Activated CD4-positive, CD25-positive, alpha-beta regulatory T cell treated with anti-CD3 and anti-CD28 coated beads, Interleukin-2, amount 50 U/mL, for 24 hours (primary cell): ENCODE results near the gene GARIN5A.
"Not testable (repeated sequence)": the region's sequence is repeated elsewhere in the genome, so short reads cannot be mapped to it uniquely, and the experiment has no call there.

Experiments
- ATAC-seq, 2 donors: fragments of 150-1000 bp; cut with Tn5 transposase; one replicate each; pipeline ENCODE4 v1.10.0; 2021; ENCODE audit warnings: mild to moderate bottlenecking in 1 of 2, moderate library complexity in 1 of 2

The GARIN5A gene

DNA sequence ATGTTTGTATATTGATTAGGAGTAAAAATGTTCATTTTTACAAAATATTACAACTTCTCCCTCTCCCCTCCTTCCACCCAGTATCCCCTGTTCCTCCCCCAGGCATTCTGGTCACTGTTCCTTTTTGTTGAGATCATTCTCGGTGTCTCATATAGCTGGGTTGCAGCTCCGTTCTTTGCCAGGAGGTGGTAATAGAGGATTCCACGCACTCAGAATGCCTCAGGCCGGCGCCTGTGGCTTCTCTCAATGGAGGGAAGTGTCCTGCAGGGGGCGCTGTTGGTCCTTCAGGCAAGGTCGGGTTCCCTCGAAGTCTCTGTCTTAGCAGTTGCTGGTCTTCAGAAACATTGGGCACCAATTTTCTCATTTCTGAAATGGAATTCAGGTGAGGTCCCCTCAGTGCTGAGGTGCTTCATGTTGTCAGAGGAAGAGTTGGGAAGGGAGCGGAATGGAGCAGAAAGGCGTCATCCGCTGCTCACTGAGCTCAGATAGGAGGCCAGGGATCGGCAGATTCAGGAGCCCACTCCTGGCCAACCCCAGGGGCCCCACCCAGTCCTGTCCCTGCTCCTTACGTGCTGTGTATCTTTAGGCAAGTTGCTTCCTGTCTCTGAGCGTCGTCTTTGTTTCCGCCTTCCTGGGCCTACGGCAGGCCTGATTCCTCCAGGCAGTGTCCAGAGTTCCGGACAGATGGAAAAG, 10.3 kb upstream of the GARIN5A start:
- peak in 1 of 2 donors; percentile 36 for ATAC-seq

DNA sequence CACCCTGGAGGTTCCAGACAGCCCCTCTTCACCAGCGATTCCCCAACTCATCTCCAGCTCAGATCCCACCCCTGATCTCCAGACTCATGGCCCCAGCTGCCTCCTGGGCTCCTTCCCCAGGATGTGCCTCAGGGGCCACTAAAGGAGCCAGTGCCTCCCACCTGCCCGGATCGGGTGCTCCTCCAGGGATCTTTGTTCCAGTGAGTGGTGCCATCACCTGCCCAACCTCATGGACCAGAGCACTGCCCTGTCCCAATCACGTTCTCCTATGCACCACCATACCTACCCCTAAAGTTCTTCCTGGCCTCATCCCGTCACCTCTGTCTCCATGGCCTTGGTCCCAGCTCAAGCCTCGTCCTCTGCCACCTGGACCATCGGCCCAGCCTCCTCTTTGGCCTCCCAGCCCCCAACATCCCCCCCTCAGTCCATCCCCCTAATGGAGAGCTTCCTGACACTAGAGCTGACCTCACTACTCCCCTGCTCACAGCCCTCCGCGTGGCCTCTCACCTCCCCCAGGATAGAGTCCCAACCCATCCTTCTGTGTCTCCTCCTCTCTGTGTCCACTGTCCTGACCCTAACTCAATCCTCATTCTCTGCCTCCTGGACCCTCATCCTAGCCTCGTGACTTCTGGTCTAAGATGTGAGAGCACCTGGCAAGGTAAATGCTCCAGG, 8.8 kb upstream of the GARIN5A start:
- ATAC-seq = no peak

DNA sequence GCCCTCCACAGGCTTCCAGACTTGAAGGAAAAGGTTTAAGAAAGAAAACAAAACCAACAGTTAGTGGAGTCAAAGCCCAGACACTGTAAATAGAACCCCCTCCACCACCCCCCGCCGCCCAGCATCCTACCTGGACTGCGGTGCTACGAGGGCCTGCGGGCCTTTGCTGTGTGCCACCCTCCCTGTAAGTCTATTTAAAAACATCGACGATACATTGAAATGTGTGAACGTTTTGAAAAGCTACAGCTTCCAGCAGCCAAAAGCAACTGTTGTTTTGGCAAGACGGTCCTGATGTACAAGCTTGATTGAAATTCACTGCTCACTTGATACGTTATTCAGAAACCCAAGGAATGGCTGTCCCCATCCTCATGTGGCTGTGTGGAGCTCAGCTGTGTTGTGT, 6.3 kb upstream of the GARIN5A start:
- ATAC-seq = no peak

DNA sequence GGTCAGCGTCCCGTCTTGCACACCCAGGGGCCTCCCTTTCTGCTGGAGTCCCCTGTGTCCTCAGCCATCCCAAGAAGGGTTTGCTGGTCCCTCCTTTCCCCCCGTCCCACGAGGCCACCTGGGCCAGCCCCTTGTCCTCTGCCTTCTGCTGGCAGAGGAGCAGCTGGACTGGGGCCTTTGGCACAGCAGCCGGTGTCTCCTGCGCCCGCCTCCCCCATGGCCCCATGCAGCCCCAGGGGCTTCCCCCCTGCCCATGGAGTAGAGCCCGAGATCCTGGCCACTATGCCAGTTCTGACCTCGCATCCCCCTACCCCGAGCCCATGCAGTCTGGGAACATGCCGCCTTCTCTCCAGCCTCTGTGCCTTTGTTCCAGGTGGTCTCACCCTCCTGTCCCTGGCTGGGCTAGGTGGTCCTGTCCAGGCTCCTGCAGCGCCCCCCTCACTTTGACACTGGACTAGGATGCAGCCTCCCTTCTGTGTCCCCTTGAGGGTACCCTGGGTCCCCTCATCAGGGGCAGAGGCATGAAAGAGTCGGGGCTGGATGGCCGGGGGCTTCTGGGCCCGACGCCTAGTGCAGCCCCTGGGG, 5.7 kb upstream of the GARIN5A start:
- ATAC-seq = no peak

DNA sequence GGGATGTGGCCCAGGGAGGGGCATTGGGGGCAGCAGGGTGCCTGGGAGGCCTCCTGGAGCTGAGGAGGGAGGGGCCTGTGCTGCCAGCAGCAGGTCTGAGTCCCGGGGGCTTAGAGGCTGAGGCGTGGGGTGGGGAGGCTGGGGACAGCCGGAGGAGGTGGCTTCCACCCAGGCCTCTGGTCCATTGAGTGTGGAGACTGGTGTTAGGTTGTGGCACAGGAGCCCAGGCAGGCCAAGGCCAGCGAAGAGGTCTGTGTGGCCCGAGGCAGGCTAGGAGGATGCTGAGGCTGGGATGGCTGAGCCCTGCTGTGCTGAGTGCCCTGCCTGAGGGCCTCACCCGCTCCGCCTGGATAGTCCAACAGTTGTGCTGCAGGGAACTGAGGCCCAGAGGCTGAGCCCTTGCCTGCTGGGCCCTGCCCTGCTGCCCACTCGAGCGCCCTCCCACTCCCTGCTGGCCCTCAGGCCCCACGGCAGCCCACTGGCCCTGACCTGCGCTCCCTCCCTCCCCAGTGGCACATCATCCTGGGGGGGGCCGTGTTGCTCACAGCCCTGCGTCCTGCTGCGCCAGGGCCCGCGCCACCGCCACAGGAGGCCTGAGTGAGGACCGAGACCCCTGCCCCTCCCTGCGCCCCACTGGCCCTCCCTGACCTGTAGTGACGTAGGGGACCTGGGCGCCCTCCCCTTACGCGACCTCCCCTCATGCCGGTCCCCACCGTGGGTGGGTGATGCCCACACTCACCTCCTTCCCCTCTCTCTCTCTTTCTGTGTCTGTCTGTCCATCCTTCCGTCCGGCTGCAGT, 4.9 kb upstream of the GARIN5A start:
- ATAC-seq = no peak

DNA sequence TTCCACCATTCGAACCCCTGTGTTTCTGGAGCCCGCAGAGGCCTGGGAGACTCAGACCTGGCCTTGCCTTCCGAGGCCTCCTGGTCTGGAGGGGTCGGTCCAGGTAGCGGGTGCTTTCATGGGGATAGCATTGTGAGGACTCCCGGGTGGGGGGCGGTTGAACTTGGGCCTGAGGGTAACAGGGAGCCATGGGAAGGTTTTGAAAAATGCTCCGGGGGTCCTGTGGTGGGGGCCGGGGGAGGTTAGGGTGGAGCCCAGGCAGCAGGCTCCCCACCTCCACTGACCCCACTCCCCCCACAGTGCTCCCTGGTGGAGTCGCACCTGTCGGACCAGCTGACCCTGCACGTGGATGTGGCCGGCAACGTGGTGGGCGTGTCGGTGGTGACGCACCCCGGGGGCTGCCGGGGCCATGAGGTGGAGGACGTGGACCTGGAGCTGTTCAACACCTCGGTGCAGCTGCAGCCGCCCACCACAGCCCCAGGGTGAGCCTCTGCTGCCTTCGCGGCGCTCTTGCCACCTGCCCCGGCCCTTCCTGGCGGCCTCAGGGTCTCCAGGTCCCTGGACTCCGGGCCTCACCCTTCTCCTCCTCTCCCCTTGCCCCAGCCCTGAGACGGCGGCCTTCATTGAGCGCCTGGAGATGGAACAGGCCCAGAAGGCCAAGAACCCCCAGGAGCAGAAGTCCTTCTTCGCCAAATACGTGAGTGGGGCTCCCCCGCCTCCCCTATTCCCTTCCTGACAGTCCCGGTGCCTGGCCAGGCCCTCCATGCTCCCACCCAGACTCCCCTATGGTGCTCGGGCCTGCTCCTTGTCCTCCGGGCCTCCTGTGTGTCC, 3.8 kb upstream of the GARIN5A start:
- ATAC-seq = no peak

DNA sequence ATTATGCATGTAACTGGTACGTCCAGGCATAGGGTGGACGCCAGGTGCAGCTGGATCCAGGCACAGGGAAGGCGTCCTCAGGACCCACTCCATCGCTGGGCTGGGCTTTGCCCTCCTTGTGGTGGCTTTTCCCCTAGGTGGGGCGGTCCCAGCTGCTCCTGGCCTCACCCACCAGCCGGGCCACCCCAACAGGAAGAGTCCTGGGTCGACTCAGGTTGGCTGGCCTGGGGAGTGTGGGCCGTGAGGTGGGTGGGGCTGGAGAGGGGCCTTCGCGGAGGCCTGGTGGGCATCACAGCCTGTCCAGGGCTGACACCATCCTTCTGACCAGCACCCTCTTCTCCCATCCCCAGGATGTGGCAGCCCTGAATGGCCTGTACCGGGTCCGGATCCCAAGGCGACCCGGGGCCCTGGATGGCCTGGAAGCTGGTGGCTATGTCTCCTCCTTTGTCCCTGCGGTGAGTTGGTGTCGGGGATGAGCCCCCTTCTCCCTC, 3.2 kb upstream of the GARIN5A start:
- ATAC-seq = no peak

DNA sequence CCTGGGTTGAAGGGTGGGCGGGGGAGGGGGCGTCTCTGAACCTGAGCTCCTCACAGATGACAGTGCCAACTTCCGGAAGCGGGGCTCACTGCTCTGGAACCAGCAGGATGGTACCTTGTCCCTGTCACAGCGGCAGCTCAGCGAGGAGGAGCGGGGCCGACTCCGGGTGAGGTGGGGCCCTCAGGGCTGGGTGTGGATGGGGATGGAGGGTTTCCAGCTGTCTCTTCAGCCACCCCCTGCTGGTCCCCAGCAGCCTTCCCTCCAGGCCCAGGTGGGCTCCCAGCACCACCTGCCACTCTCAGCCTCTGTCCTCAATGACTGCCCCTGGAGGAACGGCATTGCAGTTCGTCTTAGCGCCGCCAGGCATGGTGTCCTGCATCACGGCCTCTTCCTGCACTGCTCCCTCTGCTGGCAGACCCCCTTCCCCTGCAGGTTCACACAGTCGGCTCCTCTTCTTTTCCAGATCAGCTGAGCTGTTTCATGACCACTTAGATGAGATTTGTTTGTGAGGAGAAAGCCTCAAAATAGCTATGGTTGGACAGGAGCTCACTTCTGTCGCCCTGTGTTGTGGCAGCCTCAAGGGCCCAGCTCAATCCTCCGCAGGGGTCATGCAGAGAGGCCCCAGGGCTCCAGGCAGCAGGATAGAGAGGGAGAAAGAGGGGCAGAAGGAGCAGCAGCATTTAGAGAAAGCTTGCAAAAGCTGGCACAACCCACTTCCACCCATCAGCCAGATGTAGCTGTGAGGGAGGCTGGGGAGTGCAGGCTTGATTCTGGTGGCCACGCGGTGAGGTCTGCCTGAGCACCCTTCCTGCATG, 2.5 kb upstream of the GARIN5A start:
- ATAC-seq = no peak

DNA sequence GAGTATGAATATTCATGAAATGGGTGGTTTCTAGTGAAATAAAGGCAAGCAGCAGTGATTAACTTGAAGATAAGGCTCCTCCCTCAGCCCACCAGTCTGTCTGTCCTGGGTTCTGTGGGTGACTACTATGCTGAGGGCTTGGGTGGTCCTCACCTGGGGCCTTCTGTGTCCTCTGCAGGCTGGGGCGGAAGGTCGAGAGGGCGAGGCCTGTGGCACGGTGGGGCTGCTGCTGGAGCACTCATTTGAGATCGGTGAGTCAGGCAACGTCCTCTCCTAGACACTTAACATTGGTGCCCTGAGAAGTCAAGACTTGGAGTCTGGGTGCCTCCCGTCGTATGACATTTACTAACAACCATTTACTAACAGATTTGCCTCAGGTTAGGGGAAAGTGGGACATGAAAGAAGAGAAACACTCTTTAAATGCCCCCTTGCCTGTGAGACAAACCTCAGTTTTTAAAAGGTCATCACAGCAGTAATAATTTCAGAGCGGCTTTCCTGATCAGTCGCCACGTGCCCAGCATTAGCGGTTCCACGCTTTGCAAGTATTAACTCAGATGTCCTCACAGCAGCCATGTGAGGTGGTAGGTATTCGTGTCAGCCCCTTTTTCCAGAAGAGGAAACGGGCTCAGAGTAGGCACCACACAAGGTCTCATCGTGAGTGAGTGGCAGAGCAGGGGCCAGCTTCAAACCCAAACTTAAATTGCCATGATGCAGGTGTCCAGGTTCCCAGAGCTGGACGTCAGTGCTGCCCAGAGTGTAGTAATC, 1.3 kb upstream of the GARIN5A start:
- ATAC-seq = no peak

DNA sequence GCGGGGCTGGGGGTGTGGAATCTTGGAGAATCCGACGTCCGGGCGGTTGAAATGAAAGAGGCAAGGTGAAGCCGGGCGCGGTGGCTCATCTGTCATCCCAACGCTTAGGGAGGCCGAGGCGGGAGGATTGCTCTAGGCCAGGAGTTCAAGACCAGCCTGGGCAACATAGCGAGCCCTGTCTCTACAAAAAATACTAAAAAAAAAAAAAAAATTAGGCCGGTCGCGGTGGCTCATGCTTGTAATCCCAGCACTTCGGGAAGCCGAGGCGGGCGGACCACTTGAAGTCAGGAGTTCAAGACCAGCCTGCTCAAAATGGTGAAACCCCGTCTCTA, 225 bp upstream of the GARIN5A start:
- ATAC-seq = no peak

DNA sequence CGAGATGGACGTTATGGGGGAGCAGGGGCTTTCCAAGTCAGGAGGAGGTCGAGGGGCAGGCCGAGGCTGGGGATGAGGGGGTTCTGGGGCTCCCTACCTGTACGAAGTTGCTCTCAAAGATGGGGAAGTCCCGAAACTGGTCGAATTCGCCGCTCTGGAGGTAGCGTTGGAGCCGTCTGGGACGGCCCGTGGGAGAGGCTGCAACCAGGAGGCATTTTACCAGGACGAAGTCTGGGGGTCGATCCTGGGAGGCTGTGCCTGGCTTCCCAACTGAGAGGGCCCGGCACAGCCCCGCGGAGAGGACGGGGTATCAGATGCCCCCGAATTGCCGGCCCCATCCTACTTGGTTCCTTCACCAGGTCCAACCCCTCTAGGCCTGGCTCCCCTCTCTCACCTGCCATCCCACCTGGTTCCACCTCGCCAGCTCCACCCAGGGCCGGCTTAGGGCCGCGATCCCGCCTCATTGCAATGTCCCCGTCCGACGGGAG, 868 bp downstream of the GARIN5A start:
- ATAC-seq = peak in 1 of 2 donors; percentile 14

DNA sequence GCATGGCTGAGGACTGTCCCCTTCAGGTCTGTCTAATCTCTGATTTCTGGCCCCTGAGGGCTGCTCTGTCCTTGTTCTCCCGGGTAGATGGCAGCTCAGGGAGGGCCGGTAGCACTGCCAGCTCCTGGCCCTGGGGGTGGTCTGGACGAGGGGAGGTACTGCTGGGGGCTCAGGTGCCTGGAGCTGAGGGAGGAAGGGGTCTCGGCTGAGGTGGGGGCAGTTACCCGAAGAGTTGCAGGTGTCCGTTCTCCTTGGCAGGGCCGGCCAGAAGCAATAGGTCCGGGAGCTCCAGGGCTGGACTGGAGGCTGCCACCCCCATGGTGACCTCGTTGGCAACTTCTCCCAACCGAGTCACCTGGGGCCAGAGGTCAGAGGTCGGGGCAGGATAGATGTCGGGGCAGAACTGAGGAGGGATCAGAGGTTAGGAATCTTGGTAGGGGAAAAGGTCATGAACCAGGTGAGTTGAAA, 1.5 kb downstream of the GARIN5A start:
- ATAC-seq = no peak

DNA sequence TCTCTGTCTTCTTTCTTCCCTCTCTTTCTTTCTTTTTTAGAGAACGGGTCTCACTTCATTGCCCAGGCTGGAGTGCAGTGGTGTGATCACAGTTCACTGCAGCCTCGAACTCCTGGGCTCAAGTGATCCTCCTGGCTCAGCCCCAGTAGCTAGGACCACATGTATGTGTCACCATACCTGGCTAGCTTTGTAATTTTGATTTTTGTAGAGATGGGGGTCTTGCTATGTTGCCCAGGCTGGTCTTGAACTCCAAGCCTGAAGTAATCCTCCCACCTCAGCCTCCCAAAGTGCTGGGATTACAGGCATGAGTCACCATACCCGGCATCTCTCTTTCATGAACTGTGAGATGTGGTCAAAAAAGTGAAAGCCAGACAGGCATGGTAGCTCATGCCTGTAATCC, 3.3 kb downstream of the GARIN5A start:
- ATAC-seq = not testable (repeated sequence)

DNA sequence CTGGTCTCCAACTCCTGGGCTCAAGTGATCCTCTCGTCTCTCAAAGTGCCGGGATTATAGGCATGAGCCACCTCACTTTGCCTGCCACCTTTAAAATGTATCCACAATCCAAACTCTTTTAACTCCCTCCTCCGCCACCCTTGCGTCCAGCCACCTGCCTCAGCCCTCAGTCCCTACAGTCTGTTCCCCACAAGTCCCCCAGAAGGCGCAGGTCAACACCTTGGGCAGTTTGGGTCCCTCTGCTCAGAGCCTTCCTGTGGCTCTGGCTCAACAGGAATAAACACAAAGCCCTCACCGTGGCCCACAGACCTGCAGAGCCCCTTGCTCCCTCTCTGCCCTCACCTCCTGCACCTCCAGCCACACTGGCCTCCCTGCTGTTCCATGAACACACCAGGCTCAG, 7.8 kb downstream of the GARIN5A start:
- ATAC-seq = no peak

DNA sequence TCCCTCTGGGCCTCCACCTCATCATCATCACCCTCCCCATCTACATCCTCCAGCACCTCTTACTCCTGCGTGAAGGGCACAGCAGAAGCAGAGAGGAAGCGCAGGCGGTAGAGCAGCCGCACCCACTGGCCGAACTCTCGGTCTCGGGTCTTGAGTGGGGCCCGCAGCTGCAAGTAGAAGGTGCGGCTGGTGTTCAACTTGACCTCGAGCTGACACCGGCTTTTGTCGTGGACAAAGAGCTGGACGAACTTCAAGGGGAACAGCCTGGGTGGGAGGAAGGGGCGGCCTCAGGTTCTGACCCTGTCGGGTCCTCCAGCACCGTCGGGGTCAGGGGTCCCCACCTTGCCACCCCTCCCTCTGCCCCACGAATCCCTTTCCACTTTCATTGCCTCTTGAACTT, 9.1 kb downstream of the GARIN5A start:
- no peak for ATAC-seq

DNA sequence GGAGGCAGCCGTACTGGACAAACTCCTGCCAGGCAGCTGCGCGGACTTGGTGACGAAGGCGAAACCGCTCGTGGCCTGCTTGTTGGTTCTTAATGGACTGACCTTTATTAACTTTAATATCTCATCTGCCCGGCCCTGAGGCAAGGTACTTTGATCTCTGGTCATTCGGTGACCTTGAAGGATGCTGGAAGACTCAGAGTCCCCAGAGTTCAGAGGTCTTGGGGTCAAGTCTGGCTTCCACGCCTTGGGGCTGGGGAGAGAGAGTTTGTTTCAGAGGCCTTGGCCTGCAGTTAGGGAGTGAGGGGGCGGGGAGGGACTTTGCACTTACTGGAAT, 10.0 kb downstream of the GARIN5A start:
- ATAC-seq = no peak

DNA sequence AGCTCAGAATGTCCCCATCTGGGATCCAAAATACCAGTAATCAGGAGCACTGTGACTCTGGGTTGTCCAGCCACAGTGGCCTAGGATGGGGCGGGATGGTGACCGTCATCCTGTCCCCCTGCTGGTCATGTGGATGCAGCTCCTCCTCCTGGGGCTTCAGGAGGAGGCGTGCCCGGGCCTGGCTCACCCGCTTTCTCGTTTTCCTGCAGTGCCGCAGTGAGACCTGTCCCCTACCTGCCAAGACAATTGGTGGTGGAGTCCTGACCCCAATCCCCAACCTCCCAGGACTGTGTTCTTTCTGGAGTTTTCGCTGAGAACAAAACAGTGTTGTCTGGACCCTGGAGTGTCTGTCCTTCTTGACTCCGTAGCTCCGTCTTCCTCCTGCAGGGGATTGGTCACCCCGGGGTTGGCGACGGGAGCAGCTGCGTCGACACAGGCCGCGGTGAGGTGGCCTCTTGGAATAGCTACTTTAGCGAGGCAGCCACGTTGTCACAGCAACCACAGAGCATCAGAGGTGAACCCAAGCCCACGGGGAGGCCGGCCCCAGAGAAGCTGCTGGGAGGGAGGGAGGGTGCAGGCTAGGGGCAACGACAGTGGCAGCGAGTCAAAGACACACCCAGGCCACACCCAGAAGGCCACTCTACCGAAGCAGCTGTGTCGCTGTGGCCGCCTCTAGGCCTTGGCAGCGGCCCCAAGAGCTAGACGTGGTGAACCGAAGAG, 10.5 kb downstream of the GARIN5A start:
- no peak for ATAC-seq

DNA sequence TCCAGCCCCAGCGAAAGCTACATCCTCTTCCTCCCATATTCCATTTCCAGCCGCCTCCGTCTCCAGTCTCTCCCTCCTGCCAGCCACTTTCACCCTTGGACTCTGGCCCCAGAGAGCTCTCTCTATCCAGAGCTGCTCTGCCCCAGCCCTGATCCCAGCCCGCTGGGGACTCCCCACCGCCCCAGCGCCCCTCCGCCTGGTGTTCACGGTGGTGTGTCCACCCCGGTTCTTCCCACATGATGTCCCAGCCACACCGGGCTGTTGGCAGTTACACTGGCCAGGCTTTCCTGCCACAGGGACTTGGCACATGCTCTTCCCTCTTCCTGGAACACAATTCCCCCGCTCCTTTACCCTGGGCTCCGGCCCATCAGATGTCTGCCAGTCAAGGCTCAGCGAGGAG, 11.6 kb downstream of the GARIN5A start:
- no peak for ATAC-seq

DNA sequence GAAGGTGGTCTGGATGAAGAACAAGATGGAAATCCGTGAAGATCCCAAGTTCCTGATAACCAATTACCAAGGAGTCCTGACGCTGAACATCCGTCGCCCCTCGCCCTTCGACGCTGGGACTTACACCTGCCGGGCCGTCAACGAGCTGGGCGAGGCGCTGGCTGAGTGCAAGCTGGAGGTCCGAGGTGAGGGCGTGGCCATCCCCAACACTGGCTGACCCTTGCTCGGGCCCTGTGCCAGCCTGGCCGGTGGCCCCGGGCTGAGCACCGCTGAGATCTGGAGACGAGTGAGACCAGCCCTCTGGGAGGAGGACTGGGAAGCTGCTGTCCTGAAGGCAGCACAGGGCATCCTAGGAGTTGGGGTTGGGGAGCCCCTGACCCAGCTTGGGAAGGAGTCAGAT, 12.3 kb downstream of the GARIN5A start:
- ATAC-seq = no peak

DNA sequence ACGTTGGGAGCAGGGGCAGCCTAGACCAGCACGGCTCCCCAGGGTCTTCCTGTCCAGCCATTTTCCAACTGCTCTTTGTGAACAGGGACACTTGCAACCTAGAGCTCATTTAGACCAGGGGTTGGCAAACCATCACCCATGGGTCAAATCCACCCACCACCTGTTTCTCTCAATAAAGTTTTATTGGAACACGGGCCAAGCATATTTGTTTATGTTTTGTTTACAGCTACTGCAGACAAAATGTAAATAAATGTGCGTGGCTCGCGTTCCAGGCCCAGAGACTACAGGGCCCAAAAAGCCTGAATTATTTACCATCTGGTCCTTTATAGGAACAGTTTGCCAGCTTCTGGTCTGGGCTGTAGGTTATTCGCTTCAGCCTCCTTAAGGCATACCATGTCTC, 13.7 kb downstream of the GARIN5A start:
- no peak for ATAC-seq
